ENCODE data around the gene RAB36.

The RAB36 gene

DNA sequence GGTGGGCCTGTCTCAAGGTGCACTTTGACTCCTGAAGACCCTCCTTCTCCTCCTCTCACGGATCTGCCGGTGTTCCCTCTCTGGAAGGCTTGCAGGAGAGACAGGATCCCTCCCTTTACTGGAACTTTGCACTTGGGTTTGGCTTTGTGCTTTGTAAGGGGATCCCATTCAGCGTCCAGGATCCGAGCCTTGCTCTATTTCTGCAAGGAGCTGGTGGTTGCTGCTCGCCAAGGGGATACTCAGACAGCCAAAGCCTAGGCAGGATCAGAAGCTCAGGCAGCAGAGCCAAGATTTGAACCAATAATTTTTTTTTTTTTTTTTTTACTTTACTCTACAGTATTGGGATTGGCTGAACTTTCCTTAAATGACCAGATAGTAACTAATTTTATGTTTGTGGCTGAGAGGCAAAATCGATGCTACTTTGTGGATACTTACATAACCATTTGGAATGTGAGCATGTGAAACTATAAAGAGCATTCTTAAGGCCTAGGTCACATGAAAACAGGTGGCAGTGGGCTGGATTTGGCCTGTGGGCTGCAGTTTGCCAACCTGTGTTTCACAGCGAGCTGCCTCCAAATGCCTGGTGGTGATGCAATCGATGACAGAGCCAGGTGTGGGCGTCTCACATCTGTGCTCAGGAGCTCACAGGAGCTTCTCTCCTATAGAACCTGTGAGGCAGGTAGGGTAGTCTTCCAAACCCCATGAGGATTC lies 60.2 kb downstream of the RAB36 start:
- no peak for DNase-seq (ENCODE audit: low read depth in 3 of 3)

DNA sequence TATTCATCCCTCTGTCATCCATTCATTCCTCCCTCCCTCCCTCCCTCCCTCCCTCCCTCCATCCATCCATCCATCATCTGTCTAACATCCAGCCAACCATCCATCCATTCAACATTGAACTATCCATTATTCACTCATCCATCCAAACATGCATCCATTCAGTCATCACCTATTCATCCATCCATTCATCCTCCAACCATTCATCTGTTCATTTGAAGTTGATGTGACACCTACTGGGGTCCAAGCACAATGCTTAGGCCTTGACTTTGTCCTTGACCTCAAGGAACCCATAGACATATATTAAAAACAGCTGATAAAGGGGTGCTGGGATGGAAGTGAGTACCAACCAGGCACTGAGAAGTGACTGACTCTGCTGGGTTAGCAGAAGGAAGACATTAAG lies 61.6 kb downstream of the RAB36 start:
- no peak for DNase-seq (ENCODE audit: low read depth in 3 of 3)

DNA sequence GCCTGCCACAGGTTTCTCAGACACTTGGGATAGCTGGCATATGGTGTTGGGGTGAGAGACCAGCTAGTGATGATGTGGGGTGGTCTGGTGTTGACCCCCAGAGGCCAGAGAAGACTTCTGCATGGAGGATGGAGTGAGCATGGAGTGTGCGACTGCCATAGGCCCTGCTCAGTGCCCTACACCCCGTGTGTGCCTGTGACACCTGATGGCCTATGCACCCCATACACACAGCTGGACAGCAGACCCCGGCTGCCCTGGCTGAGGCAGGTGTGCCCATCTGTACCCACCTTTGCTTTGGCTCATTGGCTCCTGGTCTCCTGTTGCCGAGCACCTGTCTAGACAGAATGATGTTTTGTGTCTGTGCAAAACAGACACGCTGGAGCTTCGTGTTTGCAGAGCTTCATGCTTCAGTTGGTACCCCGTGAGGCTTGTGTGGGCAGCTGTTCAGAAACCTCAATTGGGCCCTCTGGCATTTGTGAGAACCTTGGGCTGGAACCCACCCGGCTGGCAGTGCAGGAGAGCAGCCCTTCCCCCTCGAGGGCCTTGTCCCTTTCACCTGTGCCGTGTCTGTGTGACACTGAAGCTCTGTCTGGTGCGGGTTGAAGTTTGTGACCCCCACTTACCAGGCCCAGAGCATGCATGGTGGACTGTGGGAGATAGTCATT lies 62.6 kb downstream of the RAB36 start:
- DNase-seq (ENCODE audit: low read depth in 3 of 3) = no peak

DNA sequence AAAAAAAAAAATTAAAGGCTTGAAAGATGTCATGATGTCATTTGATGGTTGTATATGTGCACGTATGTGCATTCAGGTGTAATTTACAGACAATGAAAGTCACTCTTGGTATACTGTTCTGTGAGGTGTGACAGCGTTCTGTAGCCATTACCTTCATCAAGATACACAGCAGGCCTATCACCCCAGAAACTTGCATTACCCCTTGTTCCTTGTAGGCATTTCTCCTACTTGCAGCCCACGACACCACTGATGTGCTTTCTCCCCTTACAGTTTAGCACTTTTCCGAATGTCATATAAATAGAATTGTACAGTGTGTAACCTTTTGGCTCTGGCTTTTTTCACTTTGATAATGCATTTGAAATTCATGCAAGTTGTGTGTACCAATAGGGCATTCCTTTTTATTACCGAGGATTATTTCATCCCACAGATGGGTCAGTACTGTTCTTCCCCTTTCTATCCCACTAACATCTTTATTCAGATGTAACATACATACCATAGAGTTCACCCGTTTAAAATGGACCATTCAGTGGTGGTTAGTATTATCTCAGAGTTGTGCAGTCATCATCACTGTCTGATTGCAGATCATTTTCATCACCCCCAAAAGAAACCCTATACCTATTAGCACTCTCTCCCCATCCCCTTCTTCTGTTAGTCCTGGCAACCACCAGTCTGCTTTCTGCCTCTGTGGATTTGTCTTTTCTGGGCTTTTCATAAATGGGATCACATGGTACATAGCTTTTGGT lies 65.3 kb downstream of the RAB36 start:
- DNase-seq (ENCODE audit: low read depth in 3 of 3) = no peak

DNA sequence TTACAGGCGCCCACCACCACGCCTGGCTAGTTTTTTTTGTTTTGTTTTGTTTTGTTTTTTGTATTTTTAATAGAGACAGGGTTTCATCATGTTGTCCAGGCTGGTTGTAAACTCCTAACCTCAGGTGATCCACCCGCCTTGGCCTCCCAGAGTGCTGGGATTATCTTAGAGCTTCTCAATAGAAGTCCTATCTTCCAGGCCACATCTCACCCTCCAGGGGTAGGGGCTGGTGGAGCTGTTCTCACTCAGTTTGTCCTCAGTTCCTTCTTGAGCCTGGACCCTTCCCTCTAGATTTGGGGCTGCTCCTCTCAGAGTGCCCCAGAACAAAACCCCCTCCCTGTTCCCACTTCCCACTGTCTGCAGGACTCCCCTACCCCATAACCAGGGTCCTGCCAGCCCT lies 66.3 kb downstream of the RAB36 start:
- DNase-seq (ENCODE audit: low read depth in 3 of 3) = no peak

DNA sequence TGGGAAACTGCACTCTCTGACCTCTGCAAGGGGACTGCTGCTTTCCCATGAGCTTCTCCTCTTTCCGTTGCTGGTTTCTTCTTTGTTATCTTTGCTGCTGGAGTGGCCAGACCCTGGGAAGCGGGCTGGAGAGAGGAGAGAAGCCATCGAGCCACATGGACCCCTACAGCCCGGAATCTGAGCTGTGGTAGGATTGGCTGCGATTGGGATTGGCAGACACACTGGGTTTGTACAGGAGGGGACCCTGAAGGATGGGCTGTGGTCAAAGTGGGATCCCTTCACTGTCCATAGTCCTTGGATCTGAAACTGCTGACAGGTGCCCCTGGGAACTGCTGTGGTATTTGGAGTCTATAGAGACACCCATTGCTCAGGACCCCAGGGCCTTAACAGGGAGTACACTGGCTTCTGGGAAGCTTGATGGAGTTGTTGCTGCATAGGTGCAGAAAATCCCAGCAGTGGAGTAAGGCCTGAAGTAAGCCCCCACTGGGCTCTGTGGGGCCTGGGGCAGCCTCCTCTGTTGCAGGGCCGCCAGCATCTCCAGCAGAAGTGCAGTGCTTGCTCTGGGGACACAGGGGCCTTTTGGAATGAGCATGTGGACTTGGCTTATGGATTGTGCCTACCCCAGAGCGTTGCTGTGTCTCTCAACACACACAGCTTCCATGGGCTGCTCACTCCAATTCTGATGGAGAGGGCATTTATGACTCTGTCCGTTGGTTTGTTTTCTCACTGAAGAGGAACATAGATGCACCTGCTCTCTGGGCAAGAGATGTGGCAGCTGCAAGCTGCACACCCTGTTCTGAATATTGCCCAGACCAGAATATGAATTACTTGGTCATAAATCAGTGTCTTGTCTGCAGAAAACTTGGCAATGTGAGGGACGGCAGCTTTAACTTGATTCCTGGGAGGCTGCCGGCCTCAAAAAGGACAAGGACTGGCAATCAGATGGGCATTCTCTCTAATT lies 67.1 kb downstream of the RAB36 start:
- no peak for DNase-seq (ENCODE audit: low read depth in 3 of 3)

DNA sequence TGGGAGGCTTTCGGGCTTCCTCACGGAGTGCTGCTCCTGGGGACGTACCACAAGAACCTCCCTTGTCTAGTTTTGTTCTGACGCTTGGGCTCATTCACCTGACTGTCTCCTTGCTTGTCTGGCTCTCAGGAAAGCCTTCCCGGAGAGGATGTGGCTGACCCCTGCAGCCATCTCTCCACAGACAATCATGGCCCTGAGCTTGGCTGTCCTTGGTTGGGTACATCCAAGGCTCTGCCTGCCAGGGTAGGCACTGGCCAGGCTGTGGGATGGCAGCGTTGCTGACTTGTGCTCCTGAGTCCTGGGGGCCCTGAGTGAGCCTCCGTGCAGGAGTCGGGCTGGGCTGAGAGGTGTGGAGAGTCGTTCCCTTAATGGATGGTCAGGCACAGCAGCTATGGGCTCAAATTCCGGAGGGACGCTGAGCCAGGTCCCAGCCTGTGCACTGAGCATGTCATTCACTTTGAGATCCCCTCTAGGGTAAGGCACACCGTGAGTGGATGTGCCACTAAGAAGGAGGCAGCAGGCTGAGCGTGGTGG lies 67.8 kb downstream of the RAB36 start:
- no peak for DNase-seq (ENCODE audit: low read depth in 3 of 3)

DNA sequence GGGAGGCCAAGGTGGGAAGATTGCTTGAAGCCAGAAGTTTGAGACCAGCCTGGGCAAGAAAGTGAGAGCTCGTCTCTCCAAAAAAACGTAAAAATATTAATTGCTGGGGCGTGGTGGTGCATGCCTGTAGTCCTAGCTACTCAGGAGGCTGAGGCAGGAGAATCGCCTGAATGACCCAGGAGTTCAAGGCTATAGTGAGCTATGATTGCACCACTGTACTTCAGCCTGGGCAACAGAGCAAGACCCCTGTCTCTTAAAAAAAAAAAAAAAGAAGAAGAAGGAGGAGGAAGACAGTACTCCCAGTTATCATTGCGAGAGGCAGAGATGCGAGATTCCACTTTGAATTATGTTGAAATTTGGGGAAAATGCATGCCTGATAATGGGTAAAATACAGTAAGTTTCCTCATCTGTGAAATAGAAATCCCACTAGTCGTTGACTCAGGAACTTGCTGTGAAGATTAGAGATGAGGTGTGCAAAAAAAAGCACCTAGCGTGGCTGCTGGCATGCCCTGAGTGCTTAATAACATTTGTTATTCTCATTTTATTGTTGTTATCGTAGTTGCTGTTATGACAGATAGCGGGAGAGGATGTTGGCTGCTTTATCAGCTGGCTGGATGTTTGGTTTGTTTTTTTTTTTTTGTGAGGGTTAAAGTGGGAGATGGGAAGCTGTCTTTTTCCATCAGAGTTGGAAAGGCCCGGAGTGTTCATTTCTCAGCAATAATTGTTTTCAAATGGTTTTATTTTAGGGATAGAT lies 68.5 kb downstream of the RAB36 start:
- no peak for DNase-seq (ENCODE audit: low read depth in 3 of 3)
